T-helper 2 cell treated with Interferon-gamma antibody and Interleukin-4, amounts not matched to agents 100 ng/mL and 5 ng/mL, for 36 hours (primary cell): ENCODE data around the gene ENG. TPM values are rescaled to one million over a fixed set of nuclear protein-coding genes. Genes with fewer than 3 reads are reported as not detected.

Experiments used
- intact Hi-C: fragments of 100-400 bp; cut with micrococcal nuclease; formaldehyde crosslinking; loops from one replicate; pipeline ENCODE4 v1.15.1; 2023
- total RNA-seq: library from RNA; stranded (reverse); gene quantifications from 2 replicates; pipeline ENCODE4 v1.2.3, GENCODE V29; 2022

The ENG gene
- total RNA-seq, 1 donor from 2014 or later: 21.4 TPM

DNA sequence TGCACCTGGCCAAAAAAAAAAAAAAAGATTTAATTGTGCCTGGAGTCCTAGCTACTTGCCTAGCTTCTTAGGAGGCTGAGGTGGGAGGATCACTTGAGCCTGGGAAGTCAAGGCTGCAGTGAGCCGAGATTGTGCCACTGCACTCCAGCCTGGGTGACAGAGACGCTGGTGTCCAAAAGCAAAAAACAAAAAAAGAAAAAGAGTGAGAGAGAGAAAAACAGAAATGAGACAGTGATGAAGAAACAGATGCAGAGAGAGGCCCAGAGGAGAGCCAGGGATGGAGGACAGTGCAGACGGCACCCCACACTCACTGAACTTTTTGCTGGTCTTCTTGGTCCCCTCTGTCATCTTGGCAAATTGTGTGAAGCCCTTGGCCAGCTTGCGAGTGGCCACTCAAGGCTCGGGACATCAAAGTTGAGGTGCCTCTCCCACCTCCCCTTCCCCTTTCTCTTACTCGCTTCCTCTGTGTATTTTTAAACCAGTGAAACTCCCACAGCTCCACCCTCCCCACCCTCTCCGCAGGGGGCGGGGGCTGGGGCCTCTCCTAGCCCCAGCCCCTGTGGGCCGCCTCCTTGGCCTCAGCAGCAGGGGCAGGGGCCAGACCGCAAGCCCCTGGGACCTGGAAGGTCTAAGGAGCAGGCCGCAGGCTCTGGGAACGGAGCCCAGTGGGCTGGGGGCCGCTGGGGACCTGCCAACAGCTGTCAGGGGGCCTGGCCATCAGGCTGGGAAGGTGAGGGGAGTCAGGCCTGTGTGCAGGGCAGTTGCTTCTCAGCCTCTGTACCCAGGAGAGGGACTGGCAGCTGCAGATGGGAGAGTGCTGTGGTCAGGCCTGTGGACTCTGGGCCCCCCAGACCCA is 76.0 kb downstream of the ENG start, which contains the start of gene SH2D3C:
Gene SH2D3C (minus strand): TSS at position 387 of the 856 bp plus-strand sequence. CDS start 39 bp downstream, at position 348.
- intact Hi-C loops: no loop called here

DNA sequence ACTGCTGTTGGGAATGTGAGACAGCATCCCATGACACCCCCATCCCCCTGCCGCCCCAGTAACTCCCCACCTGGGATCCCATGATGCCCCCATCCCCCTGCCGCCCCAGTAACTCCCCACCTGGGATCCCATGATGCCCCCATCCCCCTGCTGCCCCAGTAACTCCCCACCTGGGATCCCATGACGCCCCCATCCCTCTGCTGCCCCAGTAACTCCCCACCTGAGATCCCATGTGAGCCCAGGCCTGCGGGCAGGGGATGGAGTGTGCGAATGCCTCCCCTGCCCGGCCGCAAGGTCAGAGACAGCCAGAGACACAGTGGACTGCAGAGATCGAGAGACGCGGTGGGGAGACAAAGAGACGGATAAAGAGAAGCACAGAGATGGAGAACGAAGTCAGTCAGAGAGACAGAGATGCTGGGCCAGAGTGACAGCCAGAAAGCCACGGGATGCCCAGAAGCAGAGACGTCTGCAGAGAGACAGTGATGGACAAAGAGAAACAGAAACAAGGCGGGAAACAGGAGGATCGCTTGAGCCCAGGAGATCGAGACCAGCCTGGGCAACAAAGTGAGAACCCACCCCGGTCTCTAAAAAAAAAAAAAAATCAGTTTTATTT is 77.0 kb downstream of the ENG start:
- intact Hi-C loops: no loop called here

DNA sequence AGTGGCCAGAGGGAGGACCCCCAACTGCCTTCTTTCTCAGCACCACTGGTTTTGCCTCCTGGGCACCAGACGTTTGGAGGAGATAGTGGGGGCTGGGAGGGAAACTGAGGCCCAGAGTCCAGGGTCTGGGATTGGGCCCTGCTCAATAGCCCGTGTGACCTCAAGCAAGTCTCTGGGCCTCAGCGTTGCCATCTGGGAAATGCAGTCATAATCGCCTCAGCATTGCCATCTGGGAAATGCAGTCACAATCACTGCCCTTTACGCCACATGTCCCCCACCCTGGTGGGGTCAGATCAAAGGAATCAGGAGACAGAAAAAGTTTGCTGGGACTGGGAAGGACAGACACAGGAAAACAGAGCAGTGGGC is 77.6 kb downstream of the ENG start:
- intact Hi-C loops: loop anchor here (1.0 kb wide), 1 partner anchor 8 kb away; no protein-coding TSS in a partner anchor

DNA sequence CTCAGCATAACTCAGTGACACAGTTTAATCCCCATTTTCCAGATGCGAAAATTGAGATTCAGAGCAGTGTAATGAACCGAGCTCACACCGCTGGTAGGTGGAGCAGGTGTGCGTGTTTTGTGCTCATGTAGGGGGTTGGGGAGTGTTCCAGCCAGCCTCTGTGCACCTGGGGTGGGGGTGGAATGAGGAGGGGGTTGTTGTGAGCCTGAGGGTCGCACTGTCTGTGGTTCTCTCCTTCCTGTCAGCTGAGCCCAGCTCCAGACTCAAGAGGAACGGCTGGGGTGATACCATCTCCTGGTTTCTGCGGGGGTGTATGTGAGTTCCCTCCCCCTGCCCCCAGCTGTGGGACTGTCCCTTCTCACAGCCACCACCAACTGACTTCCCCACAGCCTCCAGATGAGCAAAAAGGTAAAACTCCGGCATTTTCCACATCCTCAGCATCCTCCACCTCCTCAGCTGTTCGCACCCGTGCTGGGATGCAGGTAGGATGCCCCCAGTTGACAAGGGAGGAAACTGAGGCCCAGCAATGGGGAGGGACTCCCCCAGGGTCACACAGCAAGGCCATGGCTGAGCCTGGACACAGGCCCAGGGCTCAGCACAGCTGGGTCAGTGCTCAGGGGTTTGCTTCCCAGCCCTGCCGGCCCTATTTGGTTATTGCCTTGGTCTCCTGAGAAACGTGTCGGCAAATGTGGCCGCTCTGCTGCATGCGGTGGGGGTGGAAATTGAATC is 78.1 kb downstream of the ENG start:
- intact Hi-C loops: loop anchor here (1.0 kb wide), 1 partner anchor 9 kb away; no protein-coding TSS in a partner anchor

DNA sequence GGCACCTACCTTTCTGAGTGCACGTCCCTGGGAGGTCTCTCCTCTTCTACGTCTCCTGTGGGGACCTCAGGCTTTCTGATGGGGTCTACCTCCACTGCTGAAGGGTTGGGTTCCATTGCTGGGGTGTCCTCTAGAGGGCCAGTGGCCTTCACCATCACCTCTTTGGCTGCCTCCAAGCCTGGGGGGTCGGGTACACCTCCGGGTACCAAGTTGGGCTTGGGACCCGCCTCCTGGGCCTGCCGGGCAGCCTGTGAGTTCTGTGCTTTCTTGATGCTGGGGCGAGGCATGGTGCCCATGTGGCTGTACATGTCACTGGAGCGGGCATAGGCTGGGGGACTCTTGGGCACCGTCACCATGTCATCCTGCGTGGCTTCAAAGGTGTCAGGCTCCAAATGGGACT is 80.5 kb downstream of the ENG start:
- intact Hi-C loops: loop anchor here (5.0 kb wide), 3 partner anchors 143 to 353 kb away; partner anchors contain the start of genes PTGES2 and ST6GALNAC4

DNA sequence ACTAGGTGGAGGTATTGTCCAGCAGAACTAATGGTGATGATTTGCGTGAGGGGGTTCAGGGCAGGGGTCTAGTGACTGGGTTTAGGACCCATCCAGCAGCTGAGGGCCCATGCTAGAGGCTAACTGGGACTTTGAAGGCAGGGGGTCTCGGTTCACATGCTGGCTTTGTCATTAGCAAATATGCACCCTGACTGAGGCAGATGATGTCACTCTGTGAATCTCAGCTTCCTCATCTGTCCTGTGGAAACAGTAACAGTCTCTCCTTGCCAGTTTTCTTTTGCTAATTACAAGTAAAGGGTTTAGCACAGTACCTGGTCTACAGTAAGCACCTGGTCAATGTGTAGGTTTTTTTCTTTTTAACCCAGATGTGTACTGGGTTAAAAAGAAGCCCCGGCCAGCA is 81.2 kb downstream of the ENG start:
- intact Hi-C loops: loop anchor here (5.0 kb wide), 3 partner anchors 144 to 354 kb away; partner anchors contain the start of genes PTGES2 and ST6GALNAC4

DNA sequence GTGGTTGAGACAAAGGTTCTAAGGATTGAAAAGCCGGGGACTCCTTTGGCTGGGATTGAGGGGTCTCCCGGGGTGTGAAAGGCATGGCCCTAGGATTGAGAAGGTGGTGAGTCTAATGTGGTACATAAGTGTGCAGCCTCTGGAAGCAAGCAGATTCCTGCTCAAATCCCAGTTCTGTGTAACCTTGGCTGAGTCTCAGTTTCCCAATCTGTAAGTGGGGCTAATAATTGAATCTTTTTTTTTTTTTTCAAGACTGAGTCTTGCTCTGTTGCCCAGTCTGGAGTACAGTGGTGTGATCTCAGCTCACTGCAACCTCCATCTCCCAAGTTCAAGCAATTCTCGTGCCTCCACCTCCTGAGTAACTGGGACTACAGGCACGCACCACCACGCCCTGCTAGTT is 81.9 kb downstream of the ENG start:
- intact Hi-C loops: loop anchor here (5.0 kb wide), 3 partner anchors 145 to 355 kb away; partner anchors contain the start of genes PTGES2 and ST6GALNAC4

DNA sequence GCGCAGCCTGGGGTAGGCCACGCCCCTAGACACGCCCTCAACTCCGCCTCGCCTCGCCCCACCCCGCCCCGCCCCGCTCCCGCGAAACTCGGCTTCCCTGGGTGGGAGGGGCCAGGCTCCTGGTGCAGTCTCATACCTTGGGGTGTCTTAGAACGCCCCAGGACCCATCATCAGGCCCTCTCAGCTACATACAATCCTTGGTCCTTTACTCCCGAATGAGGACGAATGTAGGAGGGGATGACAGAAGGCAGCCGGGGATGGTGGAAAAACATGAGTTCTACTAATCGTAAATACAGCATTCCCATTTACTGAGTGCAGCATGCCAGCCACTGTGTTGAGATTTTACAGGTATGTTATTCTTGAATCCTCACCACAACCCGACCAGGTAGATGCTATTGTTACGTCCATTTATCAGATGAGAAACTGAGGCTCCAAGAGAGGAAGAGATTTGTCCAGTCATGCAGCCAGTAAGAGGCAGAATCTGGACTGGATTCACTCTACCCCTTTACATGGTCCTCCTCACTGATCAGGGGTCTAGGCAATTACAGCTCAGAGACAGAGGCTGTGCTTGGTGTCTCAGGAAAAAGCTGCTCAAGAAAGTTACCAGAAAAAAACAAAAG is 82.8 kb downstream of the ENG start:
- intact Hi-C loops: loop anchor here (1.0 to 5.0 kb wide), 7 partner anchors 14 to 356 kb away; partner anchors contain the start of genes FPGS, LRSAM1, PTGES2 and RPL12

DNA sequence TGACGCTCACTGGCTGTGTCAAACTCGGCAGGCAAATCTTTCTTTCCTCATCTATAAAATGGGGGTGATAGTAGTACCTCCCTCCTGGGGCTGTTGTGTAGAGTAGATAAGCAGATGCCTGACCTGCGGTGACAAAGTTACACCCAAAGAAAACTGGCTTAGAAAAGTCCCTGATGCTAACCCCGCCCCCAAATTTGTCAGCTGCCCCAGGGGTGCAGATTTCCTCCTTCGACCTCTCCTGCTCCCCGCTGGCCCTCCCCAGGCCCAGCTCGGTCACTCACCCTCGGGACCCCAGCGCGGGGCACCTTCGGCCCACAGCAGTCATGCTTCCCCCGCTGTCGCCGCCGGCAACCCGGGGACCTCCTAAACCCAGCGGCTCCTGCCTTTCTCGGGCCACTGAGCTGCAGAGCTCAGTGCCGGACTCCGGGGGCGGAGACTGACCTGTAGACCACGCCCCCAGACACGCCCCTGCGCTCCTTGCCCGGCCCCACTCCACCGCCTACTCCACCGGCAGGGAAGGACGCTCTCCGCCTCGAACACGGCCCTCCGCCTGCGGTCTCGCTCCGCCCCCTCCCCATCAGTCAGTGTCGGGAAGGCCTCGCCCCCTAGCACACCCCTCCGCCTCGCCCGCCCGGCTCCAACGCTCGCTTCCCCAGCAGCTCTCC is 83.4 kb downstream of the ENG start:
- intact Hi-C loops: loop anchor here (1.0 to 5.0 kb wide), 7 partner anchors 14 to 356 kb away; partner anchors contain the start of genes FPGS, LRSAM1, PTGES2 and RPL12

DNA sequence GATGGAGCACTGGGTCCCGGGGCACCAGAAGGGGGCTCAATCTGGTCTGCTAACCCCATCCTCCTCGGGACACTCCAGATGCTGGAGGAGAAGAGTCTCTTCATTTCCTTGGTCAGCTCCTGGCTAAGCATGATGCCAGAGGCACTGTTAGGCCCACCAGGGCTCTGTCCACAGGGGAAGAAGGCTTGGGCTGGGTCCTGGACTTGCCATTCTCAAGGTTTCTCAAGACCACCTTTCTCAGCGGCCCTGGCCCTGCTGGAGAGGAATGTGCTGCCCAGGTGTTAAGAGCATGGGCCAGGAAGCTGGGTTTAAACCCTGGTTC is 83.9 kb downstream of the ENG start:
- intact Hi-C loops: loop anchor here (2.0 to 5.0 kb wide), 4 partner anchors 32 to 357 kb away; partner anchors contain the start of genes FPGS, PTGES2 and ST6GALNAC4

DNA sequence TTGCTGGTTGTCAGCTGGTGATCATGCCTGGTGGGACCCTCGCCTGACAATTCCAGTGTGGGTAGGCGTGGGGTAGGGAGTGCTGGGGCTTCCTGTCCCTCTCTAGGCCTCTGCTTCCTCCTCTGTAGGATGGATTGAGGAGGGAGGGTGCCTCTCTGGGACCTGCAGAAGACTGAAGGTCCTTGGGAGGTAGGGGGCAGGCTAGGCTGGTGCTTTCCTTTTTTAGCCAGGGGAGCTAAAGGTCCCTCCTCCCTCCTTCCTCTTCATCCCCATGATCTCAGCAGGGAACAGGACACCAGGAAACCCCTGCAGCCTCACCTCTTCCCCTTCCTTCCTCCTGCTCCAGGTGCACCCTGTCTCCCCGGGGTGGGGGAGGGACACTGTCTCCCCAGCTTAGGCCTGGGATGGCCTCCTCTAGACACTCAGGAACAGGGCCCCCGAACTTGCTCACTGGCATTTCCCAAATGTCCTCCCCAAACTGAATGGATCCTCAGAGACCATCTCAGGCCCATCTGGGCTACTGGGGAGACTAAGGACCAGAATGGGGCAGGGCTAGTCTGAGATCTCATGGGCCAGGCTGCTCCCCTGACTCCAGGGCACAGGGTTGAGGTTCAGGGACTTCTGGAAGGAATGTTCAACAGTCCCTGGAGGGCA is 84.4 kb downstream of the ENG start:
- intact Hi-C loops: loop anchor here (2.0 to 5.0 kb wide), 4 partner anchors 33 to 357 kb away; partner anchors contain the start of genes FPGS, PTGES2 and ST6GALNAC4

DNA sequence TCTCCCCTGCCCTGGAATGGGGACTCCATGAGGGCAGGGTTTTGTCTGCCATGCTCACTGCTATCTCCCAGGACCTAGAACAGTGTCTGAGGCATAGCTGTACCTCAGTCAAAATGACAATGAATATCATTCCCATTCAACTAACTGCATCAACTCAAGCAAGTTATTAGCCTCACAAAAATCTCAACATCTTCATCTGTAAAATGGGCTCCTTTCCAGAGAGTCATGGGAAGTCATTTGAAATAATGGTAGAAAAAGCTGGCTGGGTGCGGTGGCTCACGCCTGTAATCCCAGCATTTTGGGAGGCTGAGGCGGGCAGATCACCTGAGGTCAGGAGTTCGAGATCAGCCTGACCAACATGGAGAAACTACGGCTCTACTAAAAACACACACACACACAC is 85.4 kb downstream of the ENG start:
- intact Hi-C loops: no loop called here

DNA sequence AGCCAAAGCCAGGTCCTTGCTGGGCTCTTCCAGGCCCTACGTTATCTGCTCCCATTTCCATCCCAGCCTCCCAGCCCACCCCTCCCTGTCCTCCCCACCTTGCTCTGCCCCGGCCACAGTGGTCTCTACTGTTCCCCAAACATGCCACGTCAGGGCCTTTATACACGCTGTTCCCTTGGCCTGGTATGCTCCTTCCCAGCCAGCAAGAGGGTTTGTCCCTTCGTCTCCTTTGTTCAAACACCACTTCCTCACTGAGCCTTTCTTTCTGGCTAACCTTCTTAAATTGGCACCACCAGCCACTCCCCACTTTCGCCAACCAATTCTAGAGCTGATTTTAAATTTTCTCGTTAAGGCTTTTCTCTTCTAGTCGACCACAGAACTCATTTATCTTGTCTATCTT is 85.8 kb downstream of the ENG start:
- intact Hi-C loops: no loop called here

DNA sequence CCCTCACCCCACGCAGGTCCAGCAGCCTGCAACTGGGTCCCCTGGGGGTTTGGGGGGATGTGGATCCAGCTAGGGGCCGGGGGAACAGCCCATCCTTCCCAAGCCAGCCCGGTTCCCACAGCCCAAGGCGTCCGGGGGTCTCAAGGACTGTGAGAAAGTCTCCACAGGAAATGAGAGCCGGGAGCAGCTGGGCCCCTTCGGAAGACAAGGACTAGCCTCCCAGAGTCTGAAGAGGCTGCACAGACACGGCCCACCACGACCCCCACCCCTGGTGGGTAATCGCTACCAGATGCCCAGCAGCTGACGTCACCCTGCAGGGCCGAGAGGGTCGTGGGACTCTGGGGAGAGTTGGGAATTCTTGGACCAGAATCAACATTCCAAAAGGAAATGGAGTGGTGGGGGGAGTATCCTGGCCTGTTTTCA is 86.5 kb downstream of the ENG start:
- intact Hi-C loops: no loop called here

DNA sequence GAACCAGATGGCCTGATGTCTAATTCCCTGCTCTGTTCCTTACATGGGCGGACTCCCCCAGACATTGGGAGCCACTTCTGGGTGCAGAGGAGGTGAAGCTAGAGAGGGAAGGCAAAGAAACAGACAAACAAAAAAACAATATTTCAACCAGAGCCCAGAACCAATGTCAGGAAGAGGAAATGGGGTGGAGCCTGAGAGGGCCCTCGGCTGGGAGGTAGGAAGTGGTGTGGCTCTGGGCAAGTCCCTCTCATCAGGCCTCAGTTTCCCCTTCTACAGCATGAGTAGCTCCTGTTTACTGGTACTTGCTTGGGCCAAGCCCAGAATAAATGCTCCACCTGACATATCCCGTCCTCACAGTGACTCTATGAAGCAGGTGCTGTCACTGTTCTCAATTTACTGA is 87.0 kb downstream of the ENG start:
- intact Hi-C loops: no loop called here

DNA sequence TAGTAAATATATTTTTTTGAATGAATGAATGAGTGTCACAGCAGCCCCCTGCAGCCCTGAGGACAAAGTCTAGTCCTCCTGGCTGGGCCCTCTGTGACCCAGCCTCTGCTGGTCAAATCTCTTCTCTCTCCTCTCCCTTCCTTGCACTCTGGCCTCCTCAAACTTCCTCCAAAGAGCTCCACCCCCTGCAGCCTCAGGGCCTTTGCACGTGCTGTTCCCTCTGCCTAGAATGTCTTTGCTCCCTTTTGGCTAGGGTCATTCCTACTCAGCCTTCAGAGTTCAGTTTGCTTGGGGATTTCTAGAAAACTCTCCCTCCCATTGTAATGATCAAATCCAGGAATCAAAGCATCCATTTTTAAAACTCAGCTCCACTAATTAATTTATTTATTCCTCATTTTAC is 89.0 kb downstream of the ENG start:
- intact Hi-C loops: no loop called here
